Endothelial cell of umbilical vein (primary cell): ENCODE measurements around the gene TAOK1. TPM values are rescaled to one million over a fixed set of nuclear protein-coding genes. Genes with fewer than 3 reads are reported as not detected.
"Not testable (repeated sequence)": the region's sequence is repeated elsewhere in the genome, so short reads cannot be mapped to it uniquely, and the experiment has no call there.

ENCODE experiments used
- BruUV-seq: library from RNA; stranded (reverse); fragments of 400-500 nt; replicated peaks from 2 replicates; lab custom pipeline; 2021; lab: Mats Ljungman, UMichigan
- CTCF ChIA-PET: fragments of 300-600, 350-600 bp; sonication (Branson Sonifier 250); formaldehyde crosslinking; loops from one replicate; lab custom pipeline; 2021; ENCODE audit warnings: antibody characterized with exemption, inconsistent platforms; lab: Charles Lee
- POLR2A ChIA-PET: fragments of 300-600, 350-600 bp; sonication (Branson Sonifier 250); formaldehyde crosslinking; loops from one replicate; lab custom pipeline; 2021; ENCODE audit warnings: antibody characterized with exemption, inconsistent platforms; lab: Charles Lee
- DNase-seq: peaks from one replicate; pipeline ENCODE4 v3.0.0-alpha.2; 2011; ENCODE audit warnings: low read depth, low spot score
- FAIRE-seq: peaks from 2 replicates; lab custom pipeline; 2011; peaks lifted over from hg19 to GRCh38; lab: Jason Lieb, UNC
- H2AFZ ChIP-seq: 2 replicates; pipeline ENCODE4 v1.6.0; 2012; ENCODE audit warnings: low read depth, low read length, control low read depth, inconsistent platforms
- H3K27ac ChIP-seq: 2 replicates; pipeline ENCODE4 v1.5.1; 2011; ENCODE audit warnings: low read depth, mild to moderate bottlenecking, control low read depth, low read length, moderate library complexity; ENCODE audit not compliant: insufficient read depth
- H3K27me3 ChIP-seq, 2 experiments: 2 replicates each; pipeline versions ENCODE4 v1.6.0 to v1.6.1; 2011; ENCODE audit warnings: low read length in 2 of 2, mixed read lengths in 1 of 2; ENCODE audit not compliant: control insufficient read depth in 2 of 2, insufficient read depth in 2 of 2
- H3K36me3 ChIP-seq, 2 experiments: 2 replicates in 1 of 2; 3 replicates in 1 of 2; pipeline ENCODE4 v1.5.1; 2011; ENCODE audit warnings: low read length in 2 of 2, mild to moderate bottlenecking in 1 of 2, moderate library complexity in 1 of 2; ENCODE audit not compliant: control insufficient read depth in 2 of 2, insufficient read depth in 2 of 2; ENCODE audit errors: extremely low read depth in 1 of 2
- H3K4me1 ChIP-seq: 3 replicates; pipeline ENCODE4 v1.5.1; 2011; ENCODE audit warnings: mild to moderate bottlenecking, low read length; ENCODE audit not compliant: control insufficient read depth, insufficient read depth; ENCODE audit errors: extremely low read depth
- H3K4me2 ChIP-seq: 2 replicates; pipeline ENCODE4 v1.6.1; 2011; ENCODE audit warnings: low read length, control low read depth, mixed read lengths; ENCODE audit not compliant: insufficient read depth
- H3K4me3 ChIP-seq, 3 experiments: fragments of 200-600 bp in 1 of 3; sonication (generic), shearing (Covaris generic) in 1 of 3; replicated peaks in 1 of 3; 2 replicates each; pipeline ENCODE4 v1.5.1; 2011 to 2016; ENCODE audit warnings: control low read depth in 3 of 3, low read length in 3 of 3, mild to moderate bottlenecking in 2 of 3, inconsistent platforms in 1 of 3, low read depth in 1 of 3, moderate library complexity in 1 of 3; ENCODE audit not compliant: insufficient read depth in 1 of 3
- H3K79me2 ChIP-seq: 2 replicates; pipeline ENCODE4 v1.6.0; 2012; ENCODE audit warnings: low read length, inconsistent platforms; ENCODE audit not compliant: control insufficient read depth, insufficient read depth
- H3K9ac ChIP-seq: replicated peaks from 2 replicates; pipeline ENCODE3; 2011; ENCODE audit warnings: low read length, control low read depth; ENCODE audit not compliant: insufficient read depth; ENCODE audit errors: extremely low read depth
- H3K9me1 ChIP-seq: replicated peaks from 3 replicates; pipeline ENCODE4 v1.6.0; 2011; ENCODE audit warnings: mild to moderate bottlenecking, low read length; ENCODE audit not compliant: control insufficient read depth, insufficient read depth; ENCODE audit errors: extremely low read depth
- H3K9me3 ChIP-seq: replicated peaks from 2 replicates; pipeline ENCODE4 v1.5.1; 2012; ENCODE audit warnings: low read length, inconsistent platforms; ENCODE audit not compliant: control insufficient read depth, insufficient read depth
- H4K20me1 ChIP-seq: replicated peaks from 2 replicates; pipeline ENCODE3; 2011; ENCODE audit warnings: mild to moderate bottlenecking, low read length; ENCODE audit not compliant: control insufficient read depth, insufficient read depth; ENCODE audit errors: extremely low read depth
- EZH2 ChIP-seq: IDR thresholded peaks from 2 replicates; pipeline ENCODE4 v1.6.1; 2012; ENCODE audit warnings: borderline replicate concordance, low read depth, mild to moderate bottlenecking, moderate library complexity, low read length, inconsistent platforms; ENCODE audit not compliant: severe bottlenecking
- FOS ChIP-seq: IDR thresholded peaks from 2 replicates; pipeline ENCODE4 v1.6.1; 2011; ENCODE audit warnings: mild to moderate bottlenecking, low read length, moderate library complexity, borderline replicate concordance; ENCODE audit not compliant: insufficient read depth
- GATA2 ChIP-seq: IDR thresholded peaks from 2 replicates; pipeline ENCODE4 v1.7.0; 2011; ENCODE audit warnings: low read depth, mild to moderate bottlenecking, moderate library complexity, mixed read lengths, low read length; ENCODE audit not compliant: insufficient read length, insufficient read depth
- JUN ChIP-seq: IDR thresholded peaks from 2 replicates; pipeline ENCODE4 v1.6.1; 2011; ENCODE audit warnings: borderline replicate concordance, low read depth; ENCODE audit not compliant: insufficient read length, insufficient read depth
- MAX ChIP-seq: IDR thresholded peaks from 2 replicates; pipeline ENCODE4 v1.6.1; 2011; ENCODE audit not compliant: insufficient read depth, insufficient read length
- MYC ChIP-seq: IDR thresholded peaks from one replicate; pipeline ENCODE4 v1.6.1; 2011; ENCODE audit warnings: mild to moderate bottlenecking, low read depth, low read length
- POLR2A ChIP-seq: IDR thresholded peaks from 2 replicates; pipeline ENCODE4 v1.6.1; 2012; ENCODE audit warnings: low read depth, mild to moderate bottlenecking, control low read depth, low read length
- POLR2AphosphoS5 ChIP-seq: IDR thresholded peaks from 2 replicates; pipeline ENCODE4 v1.6.1; 2012; ENCODE audit warnings: low read depth, mild to moderate bottlenecking, control low read depth, low read length, moderate library complexity; ENCODE audit not compliant: insufficient read depth
- dilution Hi-C: fragments of 300-500 bp; cut with MboI; formaldehyde crosslinking; loops from one replicate; pipeline ENCODE4 v1.15.0; 2019; ENCODE audit warnings: low sequenced_read_pairs; ENCODE audit not compliant: extremely low pct_ligation_motif_present
- intact Hi-C: fragments of 100-400 bp; cut with micrococcal nuclease; formaldehyde crosslinking; loops from one replicate; pipeline ENCODE4 v1.10.0; 2022
- polyA plus RNA-seq, 4 experiments: library from polyadenylated mRNA; depleted of rRNA in 3 of 4; stranded (reverse) in 3 of 4; unstranded in 1 of 4; fragments of >200 nt; gene quantifications; 2 replicates each; pipeline versions ENCODE4 v1.2.1 to v1.2.3, GENCODE V29; 2011 to 2012; ENCODE audit warnings: missing spikeins in 1 of 4
- total RNA-seq: library from RNA; stranded (reverse); gene quantifications from 2 replicates; pipeline ENCODE4 v1.2.3, GENCODE V29; 2021
- TF ChIP-seq, protein P1 (sequence below), 2 donors: IDR thresholded peaks; 1 replicate in 1 of 2; 2 replicates in 1 of 2; pipeline ENCODE4 v1.5.1; 2011; ENCODE audit warnings: low read length in 2 of 2, mild to moderate bottlenecking in 2 of 2, moderate library complexity in 2 of 2, control low read depth in 1 of 2, inconsistent platforms in 1 of 2, low read depth in 1 of 2; ENCODE audit not compliant: insufficient read depth in 1 of 2; ENCODE audit errors: extremely low read depth in 1 of 2

The TAOK1 gene
- total and polyA plus RNA-seq, 2 donors (not counting 3 experiments of a cell fraction or from before 2014, with no cell fraction given): 11.0 to 82.2 TPM

GRCh38 chr17:29345066-29345465, 45.1 kb upstream of the TAOK1 start:
- Histone ChIP-seq H3K27me3 (peaks cover 11 to 14% of the 10 kb centered on the region in 2 experiments), H3K36me3 (no peaks in the 10 kb centered on the region), H3K4me2 (no peak overlapping the region), H3K4me3 (no peak overlapping the region), H3K9me3 (no peaks in the 10 kb centered on the region), H4K20me1 (no peaks in the 10 kb centered on the region), H3K27ac (no peak overlapping the region), H3K9ac (no peak overlapping the region), H3K79me2 (no peaks in the 10 kb centered on the region), H3K9me1 (no peaks in the 10 kb centered on the region), H3K4me1 (no peaks in the 10 kb centered on the region), H2AFZ (no peak overlapping the region)
- TF ChIP-seq POLR2A (no peak), GATA2 (no peak), EZH2 (no peak), FOS (no peak), MYC (no peak), POLR2AphosphoS5 (no peak), JUN (no peak), MAX (no peak)
- TF ChIP-seq, protein P1, sequence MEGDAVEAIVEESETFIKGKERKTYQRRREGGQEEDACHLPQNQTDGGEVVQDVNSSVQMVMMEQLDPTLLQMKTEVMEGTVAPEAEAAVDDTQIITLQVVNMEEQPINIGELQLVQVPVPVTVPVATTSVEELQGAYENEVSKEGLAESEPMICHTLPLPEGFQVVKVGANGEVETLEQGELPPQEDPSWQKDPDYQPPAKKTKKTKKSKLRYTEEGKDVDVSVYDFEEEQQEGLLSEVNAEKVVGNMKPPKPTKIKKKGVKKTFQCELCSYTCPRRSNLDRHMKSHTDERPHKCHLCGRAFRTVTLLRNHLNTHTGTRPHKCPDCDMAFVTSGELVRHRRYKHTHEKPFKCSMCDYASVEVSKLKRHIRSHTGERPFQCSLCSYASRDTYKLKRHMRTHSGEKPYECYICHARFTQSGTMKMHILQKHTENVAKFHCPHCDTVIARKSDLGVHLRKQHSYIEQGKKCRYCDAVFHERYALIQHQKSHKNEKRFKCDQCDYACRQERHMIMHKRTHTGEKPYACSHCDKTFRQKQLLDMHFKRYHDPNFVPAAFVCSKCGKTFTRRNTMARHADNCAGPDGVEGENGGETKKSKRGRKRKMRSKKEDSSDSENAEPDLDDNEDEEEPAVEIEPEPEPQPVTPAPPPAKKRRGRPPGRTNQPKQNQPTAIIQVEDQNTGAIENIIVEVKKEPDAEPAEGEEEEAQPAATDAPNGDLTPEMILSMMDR (IDR thresholded peaks at IDR 0.05; ENCODE audit: extremely low read depth in 1 of 2, insufficient read depth in 1 of 2, low read depth in 1 of 2, low read length in 2 of 2): no peak
- dilution Hi-C loops (no loop called here), intact Hi-C loops (no loop called here)
- FAIRE-seq (no peak), DNase-seq (no peak)
- no TSS peak for BruUV-seq
- ChIA-PET CTCF (interaction anchor here (1.4 to 2.4 kb wide), 3 partner anchors 10 to 80 kb away, joined by 3 to 10 read pairs (median 4); no protein-coding TSS in a partner anchor), POLR2A (no interaction called here)

GRCh38 chr17:29345470-29345869, 44.7 kb upstream of the TAOK1 start:
- FAIRE-seq, BruUV-seq, H3K27ac ChIP-seq, H3K4me1 ChIP-seq, dilution Hi-C loops, H2AFZ ChIP-seq, H3K36me3 ChIP-seq, DNase-seq, POLR2A ChIA-PET, H3K4me2 ChIP-seq, H4K20me1 ChIP-seq, H3K79me2 ChIP-seq, H3K9ac ChIP-seq, H3K9me1 ChIP-seq, H3K4me3 ChIP-seq, intact Hi-C loops, H3K9me3 ChIP-seq: not testable (repeated sequence)
- CTCF ChIA-PET: interaction anchor here (1.4 to 2.4 kb wide), 3 partner anchors 10 to 81 kb away, joined by 3 to 10 read pairs (median 4); no protein-coding TSS in a partner anchor
- H3K27me3 ChIP-seq: peaks cover 11 to 14% of the 10 kb centered on the region in 2 experiments
